Stomach (tissue), 4 donors: ENCODE results near the gene SMARCB1.

Source experiments
- POLR2A ChIP-seq, 4 donors: fragments of 450-650 bp; IDR thresholded peaks; one replicate each; pipeline ENCODE4 v1.6.1; 2016; ENCODE audit warnings: antibody characterized with exemption in 4 of 4, control low read depth in 2 of 4, mild to moderate bottlenecking in 1 of 4, moderate library complexity in 1 of 4
- TF ChIP-seq, protein P1 (sequence below), 7 experiments: fragments of 450-650 bp in 4 of 7; fragments of 200-600 bp in 3 of 7; sonication (generic) in 3 of 7; IDR thresholded peaks; one replicate each; pipeline ENCODE4 v1.5.1; 2016 to 2019; ENCODE audit warnings: antibody characterized with exemption in 7 of 7, control low read depth in 2 of 7, mild to moderate bottlenecking in 1 of 7

DNA sequence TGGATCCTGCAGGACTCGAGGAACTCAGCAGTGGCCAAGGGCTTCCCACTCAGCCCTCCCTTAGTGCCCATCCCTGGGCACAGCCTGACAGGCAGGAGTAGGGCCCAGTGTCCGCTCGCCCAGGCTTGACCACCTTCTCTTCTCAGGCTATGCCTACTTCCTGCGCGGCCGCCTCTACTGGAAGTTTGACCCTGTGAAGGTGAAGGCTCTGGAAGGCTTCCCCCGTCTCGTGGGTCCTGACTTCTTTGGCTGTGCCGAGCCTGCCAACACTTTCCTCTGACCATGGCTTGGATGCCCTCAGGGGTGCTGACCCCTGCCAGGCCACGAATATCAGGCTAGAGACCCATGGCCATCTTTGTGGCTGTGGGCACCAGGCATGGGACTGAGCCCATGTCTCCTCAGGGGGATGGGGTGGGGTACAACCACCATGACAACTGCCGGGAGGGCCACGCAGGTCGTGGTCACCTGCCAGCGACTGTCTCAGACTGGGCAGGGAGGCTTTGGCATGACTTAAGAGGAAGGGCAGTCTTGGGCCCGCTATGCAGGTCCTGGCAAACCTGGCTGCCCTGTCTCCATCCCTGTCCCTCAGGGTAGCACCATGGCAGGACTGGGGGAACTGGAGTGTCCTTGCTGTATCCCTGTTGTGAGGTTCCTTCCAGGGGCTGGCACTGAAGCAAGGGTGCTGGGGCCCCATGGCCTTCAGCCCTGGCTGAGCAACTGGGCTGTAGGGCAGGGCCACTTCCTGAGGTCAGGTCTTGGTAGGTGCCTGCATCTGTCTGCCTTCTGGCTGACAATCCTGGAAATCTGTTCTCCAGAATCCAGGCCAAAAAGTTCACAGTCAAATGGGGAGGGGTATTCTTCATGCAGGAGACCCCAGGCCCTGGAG is 3.3 kb upstream of the SMARCB1 start:
- TF ChIP-seq, protein P1, sequence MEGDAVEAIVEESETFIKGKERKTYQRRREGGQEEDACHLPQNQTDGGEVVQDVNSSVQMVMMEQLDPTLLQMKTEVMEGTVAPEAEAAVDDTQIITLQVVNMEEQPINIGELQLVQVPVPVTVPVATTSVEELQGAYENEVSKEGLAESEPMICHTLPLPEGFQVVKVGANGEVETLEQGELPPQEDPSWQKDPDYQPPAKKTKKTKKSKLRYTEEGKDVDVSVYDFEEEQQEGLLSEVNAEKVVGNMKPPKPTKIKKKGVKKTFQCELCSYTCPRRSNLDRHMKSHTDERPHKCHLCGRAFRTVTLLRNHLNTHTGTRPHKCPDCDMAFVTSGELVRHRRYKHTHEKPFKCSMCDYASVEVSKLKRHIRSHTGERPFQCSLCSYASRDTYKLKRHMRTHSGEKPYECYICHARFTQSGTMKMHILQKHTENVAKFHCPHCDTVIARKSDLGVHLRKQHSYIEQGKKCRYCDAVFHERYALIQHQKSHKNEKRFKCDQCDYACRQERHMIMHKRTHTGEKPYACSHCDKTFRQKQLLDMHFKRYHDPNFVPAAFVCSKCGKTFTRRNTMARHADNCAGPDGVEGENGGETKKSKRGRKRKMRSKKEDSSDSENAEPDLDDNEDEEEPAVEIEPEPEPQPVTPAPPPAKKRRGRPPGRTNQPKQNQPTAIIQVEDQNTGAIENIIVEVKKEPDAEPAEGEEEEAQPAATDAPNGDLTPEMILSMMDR (IDR thresholded peaks at IDR 0.05) = no peak
- no peak for TF ChIP-seq POLR2A (IDR thresholded peaks at IDR 0.05)
